T-helper 1 cell (primary cell): ENCODE measurements around the gene TPSAB1.
"Not testable (repeated sequence)": the region's sequence is repeated elsewhere in the genome, so short reads cannot be mapped to it uniquely, and the experiment has no call there.

Source experiments
- DNase-seq, 5 donors: peaks; one replicate each; pipeline ENCODE4 v3.0.0-alpha.2; 2012 to 2020

Gene TPSAB1

GRCh38 chr16:1253701-1254364 lies 13.3 kb downstream of the TPSAB1 start:
- DNase-seq: not testable (repeated sequence)

- not testable (repeated sequence) for DNase-seq
These were observed 14.3 kb downstream of the TPSAB1 start for GRCh38 chr16:1254821-1255220.

- DNase-seq: not testable (repeated sequence)
These were observed 15.0 kb downstream of the TPSAB1 start, which contains the start of gene TPSD1 for GRCh38 chr16:1255276-1256122. Gene TPSD1 (plus strand): TSS chr16:1256069. CDS start chr16:1256281, 212 bp downstream.

GRCh38 chr16:1256296-1256873 lies 15.9 kb downstream of the TPSAB1 start:
- not testable (repeated sequence) for DNase-seq

GRCh38 chr16:1256874-1257322 lies 16.4 kb downstream of the TPSAB1 start:
- DNase-seq: no peak

GRCh38 chr16:1257561-1258224 lies 17.2 kb downstream of the TPSAB1 start:
- DNase-seq: no peak

- no peak for DNase-seq
These were observed 17.7 kb downstream of the TPSAB1 start for GRCh38 chr16:1258225-1258600.

- DNase-seq: no peak
These were observed 18.6 kb downstream of the TPSAB1 start for GRCh38 chr16:1258906-1259759.

- no peak for DNase-seq
These were observed 19.2 kb downstream of the TPSAB1 start for GRCh38 chr16:1259760-1260068.

- DNase-seq: no peak
These were observed 19.7 kb downstream of the TPSAB1 start for GRCh38 chr16:1260101-1260680.

GRCh38 chr16:1261131-1261892 lies 20.8 kb downstream of the TPSAB1 start:
- DNase-seq: no peak

- DNase-seq: no peak
These were observed 21.8 kb downstream of the TPSAB1 start for GRCh38 chr16:1262210-1262845.

- no peak for DNase-seq
These were observed 22.3 kb downstream of the TPSAB1 start for GRCh38 chr16:1262846-1263221.

- DNase-seq: no peak
These were observed 23.3 kb downstream of the TPSAB1 start for GRCh38 chr16:1263591-1264344.

- DNase-seq: no peak
These were observed 24.0 kb downstream of the TPSAB1 start for GRCh38 chr16:1264345-1265089.

- DNase-seq: no peak
These were observed 24.7 kb downstream of the TPSAB1 start for GRCh38 chr16:1265090-1265630.

GRCh38 chr16:1265826-1266225 lies 25.3 kb downstream of the TPSAB1 start:
- no peak for DNase-seq

- DNase-seq: not testable (repeated sequence)
These were observed 28.9 kb downstream of the TPSAB1 start for GRCh38 chr16:1269418-1269817.

- no peak for DNase-seq
These were observed 30.8 kb downstream of the TPSAB1 start for GRCh38 chr16:1271380-1271723.
